GM21526 (cell line): ENCODE results near the gene PPY.
"Not testable (repeated sequence)": the region's sequence is repeated elsewhere in the genome, so short reads cannot be mapped to it uniquely, and the experiment has no call there.

Experiments
- ATAC-seq: cut with Tn5 transposase; IDR thresholded peaks from one replicate; pipeline ENCODE4 v1.9.1; 2021; ENCODE audit warnings: moderate library complexity; ENCODE audit not compliant: unreplicated experiment, low FRiP score

Gene PPY

DNA sequence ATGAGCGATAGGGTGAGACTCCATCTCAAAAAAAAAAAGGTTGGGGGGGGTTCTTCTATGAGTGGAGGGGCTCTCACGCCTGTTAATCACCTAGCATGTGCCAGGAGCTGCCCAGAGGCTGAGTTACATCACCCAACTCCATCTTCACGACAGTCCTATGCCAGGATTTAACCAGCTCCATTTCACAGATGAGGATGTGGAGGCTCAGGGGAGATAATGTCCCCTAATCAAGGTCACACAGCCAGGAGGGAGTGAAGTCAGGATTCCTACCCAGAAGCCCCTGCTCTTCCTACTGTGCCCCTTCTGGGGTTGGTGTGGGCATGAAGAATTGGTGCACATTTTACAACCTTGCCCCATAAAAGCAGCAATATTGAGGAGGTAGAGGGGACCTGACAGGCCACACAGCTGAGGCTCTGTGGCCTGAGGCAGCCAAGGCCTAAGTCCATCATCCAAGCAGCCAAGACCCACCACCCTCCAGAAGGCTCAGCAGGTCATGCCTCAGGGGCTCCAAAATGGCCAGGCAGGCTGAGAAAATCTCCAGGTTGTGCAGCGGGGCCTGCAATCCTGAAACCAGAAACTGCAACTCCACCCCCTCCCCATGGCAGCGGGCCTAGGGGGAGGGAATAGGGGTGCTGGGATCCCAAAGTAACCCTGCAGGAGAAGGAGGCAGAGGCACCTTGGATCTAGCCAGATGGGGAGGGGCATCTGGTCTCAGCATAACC lies 6.9 kb downstream of the PPY start:
- no peak for ATAC-seq

DNA sequence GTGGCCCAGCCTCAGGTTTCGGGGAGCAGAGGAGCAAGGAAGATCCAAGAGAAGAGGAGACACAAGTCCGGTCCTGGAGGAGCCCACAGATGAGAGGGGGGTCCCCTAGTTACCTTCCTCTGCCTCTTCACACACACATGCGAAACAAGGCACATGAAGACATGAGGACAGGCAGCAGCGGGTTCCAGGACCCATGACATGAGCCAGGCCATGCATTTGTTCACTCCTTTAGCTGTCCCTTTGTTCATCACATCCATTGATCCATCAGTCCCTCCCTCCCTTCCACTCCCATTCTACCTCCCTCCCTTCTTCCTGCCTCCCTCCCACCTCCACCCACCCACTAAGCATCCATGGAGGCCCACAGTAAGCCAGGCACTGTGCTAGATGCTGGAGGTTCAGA lies 9.4 kb downstream of the PPY start:
- no peak for ATAC-seq

DNA sequence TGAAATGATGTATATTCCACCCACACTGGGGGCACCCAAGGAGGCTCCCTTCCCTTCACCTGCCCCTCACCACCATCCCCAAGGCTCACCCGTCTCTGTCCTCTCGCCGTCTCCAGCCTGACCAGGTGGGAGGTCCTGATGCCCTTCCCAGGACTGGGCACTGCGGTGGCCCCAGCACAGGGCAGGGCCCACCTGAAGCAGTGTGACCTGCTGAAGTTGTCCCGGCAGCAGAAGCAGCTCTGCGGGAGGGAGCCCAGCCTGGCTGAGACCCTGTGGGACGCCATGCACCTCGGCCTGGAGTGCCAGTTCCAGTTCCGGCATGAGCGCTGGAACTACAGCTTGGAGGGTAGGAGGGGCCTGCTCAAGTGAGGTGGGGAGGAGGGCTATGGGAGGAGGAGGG lies 9.9 kb downstream of the PPY start:
- ATAC-seq, result no peak

DNA sequence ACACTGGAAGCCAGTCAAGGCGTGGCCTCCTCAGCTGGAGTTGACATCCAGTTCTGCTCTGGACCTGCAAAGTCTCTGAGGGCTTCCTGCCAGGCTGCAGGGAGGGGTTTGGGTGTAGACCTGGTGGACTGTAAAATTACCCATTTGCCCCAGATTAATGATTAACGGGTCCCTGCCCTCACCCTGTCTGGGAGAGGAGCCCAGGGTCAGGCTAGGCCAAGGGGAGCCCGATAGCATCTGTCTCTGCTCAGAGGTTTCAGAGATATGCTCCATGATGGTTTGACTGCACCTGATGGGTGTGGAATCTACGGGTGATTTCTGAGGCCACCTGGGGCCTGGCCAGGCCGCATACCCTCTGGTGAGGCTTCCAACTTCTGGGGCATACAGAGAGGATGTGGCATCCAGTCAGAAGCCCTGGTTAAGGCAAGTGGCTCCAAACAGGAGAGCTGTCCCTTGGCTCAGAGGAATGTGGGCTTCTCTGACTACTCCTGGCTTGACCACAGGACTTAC lies 11.2 kb downstream of the PPY start:
- ATAC-seq, result no peak

DNA sequence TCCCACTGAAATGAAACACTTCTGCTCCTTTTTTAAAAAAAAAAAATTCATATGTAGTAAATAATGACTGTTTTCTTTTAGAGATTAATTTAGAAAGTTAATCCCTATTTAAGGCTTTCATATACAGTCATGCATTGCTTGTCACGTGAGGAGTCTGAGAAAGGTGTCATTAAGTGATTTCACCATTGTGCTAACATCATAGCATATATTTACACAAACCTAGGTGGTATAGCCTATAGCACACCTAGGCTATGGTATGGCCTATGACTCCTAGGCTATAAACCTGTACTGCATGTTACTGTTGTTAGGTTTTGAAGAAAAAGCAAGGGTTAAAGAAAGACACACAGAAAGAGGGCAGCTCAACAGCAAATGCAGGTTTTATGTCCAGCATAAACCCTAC lies 13.7 kb downstream of the PPY start:
- no peak for ATAC-seq

DNA sequence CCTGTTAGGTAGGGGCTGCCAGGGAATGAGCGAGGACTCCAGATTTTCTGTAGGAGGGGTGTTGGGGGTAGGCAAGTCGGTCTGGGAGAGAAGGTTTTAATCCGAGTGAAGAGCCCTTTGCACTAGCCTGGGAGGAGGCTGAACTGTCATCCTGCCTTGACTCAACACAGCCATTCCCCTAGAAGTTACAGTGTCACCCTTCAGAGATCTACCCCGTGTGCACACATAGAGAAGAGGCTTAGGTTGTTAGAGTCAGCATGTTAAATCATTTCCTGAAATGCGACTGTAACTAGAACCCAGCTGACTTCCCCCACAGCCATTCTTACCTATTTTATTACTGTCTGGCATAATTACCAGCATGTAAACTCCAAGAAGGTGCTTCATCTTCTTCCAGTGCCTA lies 14.3 kb downstream of the PPY start:
- ATAC-seq, result not testable (repeated sequence)

DNA sequence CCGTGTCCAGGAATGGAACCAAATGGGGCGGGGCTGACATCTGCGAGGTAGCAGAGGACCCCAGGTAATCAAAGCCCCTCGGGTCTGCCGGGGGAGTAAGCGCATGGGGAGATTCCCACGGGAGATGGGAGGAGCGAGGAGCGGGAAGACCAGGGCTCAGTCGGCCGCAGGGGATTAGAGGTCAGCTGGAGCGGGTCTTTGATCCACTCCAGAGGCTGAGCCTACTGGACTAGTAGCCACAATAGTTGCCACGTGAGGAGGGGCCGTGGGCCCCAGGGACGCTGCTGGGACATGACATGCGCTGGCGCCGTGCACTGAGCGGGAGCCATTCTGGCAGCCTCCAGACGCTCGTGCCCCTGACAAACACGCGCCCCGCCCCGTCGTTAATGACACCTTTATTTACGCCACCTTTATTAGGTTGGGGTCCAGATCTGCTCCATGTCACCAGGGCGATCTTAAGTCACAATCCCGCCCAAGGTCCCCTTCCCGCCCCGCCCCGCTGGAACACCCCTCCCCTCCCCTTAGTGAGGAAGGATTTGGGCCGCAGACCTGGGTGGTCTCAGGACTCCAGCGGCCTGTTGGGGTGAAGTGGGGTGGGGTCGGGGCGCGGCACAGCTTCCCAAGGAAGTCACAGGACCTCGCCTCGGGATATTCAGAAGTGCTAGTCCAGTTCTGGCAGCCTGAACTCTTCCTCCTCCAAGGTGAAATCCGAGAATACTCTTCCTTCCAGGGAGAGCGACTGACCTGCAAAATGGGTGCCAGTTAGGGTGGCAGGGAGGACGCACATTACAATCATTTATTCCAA lies 15.0 kb downstream of the PPY start:
- ATAC-seq, result no peak

DNA sequence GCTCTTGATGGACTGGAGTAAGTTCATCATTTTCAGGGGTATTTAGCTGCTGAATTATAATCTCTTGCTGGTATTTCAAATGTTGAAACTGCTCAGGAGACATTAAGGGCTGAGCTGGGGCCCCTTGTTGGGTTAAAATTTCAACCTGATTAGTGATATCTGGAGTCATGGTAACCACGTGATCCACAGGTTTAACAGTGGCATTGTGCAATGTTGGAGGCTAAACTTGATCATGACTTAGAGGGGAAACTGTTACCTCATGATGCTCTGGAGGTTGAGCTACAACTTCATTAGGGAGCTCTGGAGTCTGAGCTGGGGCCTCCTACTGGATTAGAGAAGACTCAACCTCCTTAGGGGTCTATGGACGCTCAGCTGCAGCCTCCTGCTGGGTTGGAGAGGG lies 17.7 kb downstream of the PPY start:
- ATAC-seq, result no peak

DNA sequence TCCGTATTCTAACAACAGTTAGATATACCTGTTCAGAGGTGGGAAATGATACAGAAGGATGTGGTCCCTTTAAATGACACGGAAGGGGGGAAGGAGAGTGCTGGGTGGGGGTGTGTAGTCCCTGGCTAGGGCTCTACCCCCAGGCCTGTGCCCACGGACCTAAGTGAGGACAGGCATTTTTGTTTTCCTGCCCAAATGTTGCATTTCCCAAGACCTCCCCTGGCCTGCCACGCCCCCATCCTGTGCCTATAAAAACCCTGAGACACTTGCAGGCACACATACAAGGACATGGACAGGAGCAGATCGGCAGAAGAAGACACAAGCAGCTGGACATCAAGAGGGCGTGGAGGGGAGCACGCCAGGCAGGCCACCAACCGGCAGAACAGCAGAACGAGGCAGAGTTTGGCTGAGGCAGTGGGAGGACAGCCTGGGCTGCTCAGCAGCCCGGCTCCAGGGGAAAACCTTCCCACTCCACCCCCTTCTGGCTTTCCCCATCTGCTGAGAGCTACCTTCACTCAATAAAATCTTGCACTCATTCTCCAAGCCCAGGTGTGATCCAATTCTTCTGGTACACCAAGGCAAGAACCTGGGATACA lies 21.7 kb downstream of the PPY start:
- ATAC-seq, result no peak

DNA sequence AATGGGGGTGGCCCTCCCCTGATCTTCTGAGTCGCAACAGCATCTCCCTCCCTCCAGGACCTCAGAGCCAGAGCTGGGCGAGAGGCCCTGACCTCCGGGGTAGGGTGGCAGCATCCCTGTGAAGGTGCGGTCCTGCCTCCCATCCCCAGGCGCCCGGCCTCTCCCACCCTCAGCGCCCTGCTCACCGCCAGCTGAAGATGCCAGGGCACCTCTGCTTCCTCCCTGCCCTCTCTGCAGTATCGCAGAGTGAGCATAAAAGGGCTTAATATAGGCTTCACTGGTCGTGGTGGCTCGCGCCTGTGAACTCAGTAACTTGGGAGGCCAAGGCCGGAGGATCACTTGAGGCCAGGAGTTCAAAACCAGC lies 24.3 kb downstream of the PPY start:
- no peak for ATAC-seq

DNA sequence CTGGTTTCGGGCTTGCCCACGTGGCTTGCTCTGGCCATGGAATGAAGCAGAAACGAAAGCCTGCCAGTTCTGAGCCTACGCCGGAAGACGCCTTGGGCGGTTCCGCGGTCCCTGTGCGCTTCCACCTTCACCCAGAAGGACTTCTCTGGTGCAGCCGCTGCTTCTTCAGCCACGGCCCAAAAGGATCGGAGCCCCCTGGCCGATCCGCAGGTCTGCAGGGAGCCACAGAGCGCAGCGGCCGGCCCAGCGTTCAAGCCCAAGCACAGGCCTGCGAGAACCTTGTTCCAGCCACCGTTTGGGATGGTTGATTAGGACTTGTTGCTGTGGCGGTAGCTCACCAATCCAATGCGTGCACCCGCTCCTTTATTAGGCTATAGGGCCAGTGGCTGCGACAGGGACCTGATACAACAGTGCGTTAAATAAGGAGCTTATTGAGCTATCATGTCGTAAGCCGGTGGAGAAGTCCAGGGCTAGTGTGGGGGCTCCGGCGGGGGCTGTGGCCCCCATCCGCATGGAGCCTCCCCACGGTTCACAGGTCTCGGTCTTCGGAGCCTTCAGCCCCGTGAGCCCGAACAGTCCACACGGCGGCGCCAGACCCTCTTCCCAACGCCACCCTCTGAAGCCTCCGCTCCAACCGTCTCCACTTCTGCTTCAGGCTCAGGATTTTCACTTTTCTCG lies 24.8 kb downstream of the PPY start:
- no peak for ATAC-seq

DNA sequence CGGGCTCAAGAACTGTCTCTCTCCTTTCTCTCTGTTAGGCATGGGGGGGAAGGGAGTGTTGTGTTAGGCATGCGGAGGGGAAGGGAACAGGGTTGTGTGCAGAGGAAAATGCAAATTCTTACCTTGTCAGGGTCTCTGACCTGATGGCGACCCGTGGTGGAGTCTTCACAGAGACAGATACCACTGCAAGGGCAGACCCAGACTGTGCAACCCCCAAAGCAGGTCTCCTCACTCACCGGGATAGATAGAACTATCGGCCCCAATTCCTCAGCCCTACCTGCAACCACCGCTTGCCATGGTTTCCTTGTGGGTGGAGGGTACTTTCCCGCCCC lies 25.3 kb downstream of the PPY start:
- ATAC-seq, result no peak

DNA sequence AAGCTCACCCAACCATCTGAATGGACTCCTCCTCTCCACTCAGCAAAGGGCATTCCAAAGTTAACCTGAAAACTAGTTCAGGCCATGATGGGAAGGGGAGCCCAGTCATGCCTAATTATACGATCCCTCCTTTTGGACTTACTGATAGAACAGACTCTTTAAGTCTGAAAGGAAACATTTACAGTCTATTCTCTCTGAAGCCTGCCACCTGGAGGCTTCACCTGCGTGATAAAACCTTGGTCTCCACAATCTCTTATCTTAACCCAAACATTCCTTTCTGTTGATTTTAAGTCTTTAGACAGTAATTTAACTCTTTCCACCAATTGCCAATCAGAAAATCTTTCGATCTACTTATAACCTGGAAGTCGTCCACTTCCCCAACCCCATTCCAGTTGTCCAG lies 25.9 kb downstream of the PPY start:
- no peak for ATAC-seq

DNA sequence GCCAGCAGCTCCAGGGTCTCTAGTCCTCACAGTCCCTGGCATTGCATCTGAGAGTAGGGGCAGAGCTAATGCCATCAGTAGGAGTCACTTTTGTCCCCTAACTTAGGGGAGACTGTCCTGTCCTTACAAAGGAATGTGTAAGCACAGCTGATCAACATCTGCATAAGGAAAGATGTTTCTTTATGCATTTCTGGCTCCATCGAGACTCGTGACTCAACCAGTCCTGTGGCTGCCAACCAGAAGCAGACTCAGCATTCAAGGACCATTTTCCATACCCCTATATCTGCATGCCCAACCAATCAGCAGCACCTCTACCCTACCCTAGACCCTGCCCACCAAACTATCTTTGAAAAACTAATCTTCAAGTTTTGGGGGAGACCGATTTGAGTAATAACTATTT lies 26.7 kb downstream of the PPY start:
- no peak for ATAC-seq

DNA sequence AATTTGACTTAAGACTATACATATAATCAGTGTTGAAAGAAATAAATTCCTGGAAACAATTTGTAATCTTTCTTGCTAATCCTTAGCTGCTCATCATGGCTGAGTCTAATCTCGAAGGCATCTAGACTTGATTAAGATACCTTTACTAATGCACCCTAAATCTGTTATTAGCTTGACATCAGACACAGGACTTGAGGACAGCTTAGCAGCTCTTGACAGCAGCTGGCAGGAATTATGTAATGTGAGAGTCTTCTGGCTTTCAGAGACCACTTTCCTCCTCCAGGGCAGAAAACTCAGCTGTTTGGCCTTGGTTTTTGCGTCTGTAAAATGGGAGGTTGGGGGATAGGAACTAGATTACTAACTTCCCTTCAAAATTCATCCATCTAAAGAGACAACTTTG lies 27.8 kb downstream of the PPY start:
- ATAC-seq, result no peak

DNA sequence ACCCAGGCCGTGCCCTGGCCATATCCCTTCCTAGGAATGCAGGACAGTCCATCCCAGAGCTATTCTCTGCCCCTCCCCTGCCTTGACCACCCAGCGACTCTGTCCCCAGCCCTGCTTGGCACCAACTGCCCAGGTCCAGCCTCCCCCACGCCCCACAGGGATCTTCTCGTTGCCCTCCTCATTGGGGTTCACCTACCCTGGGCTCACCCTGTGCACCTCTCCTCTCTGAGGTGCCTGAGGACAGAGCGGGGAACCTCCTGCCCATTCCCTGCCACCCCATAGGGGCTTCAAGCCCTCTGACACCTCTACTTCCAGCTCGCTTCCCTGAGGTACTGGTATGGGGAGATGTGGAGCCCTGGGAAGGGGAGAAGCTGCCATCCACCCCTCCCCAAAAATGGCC lies 28.7 kb downstream of the PPY start:
- ATAC-seq, result no peak

DNA sequence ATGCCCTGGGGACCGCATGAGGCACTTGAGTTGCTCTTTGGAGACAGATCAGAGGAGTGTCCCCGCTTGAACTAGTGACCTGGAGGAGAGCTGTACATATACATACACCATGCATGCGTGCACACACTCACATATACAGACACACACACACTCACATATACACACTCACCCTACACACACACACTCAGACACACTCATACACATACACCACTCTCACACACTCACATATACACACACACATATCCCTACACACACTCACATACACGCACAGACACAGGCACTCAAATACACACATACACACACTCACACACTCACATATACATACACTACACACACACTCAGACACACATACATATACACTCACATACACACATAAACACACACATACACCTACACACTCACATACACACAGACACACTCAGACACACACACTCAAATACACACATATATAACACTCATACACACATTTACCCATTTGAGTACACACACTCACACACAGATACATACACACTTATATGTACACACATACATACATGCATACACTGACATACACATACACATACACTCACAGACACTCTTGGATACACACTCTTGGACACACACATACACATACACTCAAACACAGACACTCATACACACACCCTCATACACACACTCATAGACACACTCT lies 29.5 kb downstream of the PPY start:
- no peak for ATAC-seq

DNA sequence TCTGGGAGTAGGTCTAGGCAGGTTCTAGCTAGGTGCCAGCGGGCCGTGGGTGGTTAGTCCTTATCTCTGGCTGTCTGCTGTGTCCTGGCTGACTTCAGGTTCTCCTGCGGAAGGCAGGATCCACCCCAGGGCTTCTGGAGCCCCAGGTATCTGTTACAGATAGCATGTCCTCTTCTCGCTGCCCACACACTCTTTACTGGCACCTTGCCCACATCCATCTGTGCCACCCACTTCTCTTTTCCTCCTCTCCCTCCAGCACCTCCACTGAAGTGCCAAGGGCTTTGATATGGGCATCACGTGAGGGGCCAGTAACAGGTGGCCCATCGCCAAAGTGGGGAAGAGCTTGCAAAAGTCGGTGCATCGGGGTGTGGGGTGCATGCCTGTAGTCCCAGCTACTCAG lies 30.4 kb downstream of the PPY start:
- no peak for ATAC-seq

DNA sequence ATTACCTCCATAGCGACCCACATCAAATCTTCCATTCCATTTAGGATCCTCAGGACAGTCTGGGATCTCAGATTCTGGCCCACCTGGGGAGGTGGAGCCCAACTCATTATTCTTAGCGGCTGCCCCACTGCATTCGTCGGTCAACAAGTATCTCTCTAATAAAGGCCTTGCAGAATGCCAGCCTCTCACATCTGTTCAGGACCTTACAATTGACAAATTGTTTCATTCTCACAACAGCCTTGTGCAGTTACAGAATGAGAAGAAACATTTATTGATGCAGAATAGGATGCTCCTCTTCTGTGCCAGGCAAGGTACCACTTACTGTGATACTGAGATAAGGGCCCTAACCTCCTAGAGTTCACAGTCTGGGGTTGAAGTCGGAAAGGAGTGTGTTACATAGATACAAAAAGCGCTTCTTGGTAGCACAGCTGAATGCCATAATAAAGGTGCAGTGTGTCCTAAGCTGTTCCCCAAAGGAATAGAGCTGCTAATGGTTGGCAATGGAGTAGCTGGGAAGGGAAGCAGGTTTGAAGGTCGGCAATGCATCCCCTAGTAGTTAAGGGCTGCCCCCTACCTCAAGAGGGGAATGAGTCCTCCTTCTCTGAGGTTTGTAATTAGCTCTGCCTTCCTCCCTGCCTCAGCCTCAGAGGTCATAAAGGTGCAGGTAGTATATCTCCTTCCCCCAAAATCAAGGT lies 32.6 kb downstream of the PPY start:
- no peak for ATAC-seq

DNA sequence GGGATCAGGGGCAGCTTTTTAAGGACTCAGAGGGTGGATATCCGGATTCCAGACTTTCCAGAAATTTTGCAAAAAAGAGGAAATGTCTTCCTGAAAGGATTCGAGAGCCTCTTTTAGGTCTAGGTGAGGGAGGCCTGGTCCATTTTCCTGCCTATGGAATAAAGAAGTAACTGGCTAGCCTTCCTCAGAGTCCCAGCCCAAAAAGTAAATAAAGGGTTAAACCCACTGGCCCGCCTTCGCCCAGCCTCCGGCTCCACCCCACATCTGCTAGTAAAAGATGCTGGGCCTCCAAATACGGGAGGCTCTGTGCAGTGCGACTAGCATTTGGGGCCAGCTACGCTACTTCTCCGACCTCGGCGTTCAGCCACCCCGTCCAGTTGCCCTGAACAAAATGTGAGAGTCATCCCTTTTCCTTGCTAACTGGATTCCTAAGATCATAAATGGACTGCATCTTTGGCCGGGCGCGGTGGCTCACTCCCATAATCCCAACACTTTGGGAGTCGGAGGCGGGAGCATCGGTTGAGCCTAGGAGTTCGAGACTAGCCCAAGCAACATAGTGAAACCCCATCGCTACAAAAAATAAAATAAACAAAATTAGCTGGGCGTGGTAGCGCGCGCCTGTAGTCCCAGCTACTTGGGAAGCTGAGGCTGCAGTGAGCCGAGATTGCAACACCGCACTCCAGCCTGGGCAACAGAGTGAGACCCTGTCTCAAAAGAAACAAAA lies 34.1 kb downstream of the PPY start:
- ATAC-seq, result no peak
